ENCODE measurements around the gene RGS9BP.

RGS9BP gene

DNA sequence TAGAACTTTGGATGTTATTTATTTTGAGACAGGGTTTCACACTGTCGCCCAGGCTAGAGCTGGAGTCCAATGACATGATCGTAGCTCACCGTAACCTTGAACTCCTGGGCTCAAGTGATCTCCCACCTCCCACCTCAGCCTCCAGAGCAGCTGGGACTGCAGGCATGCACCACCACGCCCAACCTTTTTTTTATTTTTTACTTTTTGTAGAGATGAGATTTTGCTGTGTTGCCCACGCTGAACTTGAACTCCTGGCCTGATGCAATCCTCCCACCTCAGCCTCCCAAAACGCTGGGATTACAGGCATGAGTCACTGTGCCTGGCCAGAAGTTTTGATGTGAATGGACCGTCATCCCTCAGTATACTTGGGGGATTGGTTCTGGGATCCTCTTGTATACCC is 14.3 kb upstream of the RGS9BP start:
- TF ChIP-seq CTCF (conservative IDR thresholded peaks at IDR 0.05; ENCODE audit: low read depth): no peak
- POLR2A ChIA-PET (ENCODE audit: low non-redundant PET): no interaction called here
- CTCF ChIA-PET: no interaction called here
- no peak for DNase-seq (ENCODE audit: low spot score)
- 0 out of 2 replicates have a peak overlapping the region, but pooled peaks have one; percentile 17 for H3K27ac ChIP-seq

DNA sequence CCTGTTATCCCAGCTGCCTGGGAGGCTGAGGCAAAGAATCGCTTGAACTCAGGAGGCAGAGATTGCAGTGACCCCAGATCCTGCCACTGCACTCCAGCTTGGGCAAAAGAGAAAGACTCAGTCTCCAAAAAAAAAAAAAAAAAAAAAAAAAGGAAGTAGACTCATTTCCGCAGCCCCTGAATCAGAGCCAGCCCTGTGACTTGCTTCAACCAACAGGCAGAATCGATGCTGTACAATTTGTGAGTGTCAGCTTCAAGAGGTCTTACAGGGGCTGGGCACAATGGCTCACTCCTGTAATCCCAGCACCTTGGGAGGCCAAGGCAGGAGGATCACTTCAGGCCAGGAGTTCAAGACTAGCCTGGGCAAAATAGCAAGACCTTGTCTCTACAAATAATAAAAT is 13.5 kb upstream of the RGS9BP start:
- DNase-seq (ENCODE audit: low spot score): no peak
- H3K27ac ChIP-seq: no peak overlapping the region
- CTCF ChIA-PET: interaction anchor here (0.6 to 0.7 kb wide), 2 partner anchors 8 to 68 kb away, joined by 5 to 6 read pairs; no protein-coding TSS in a partner anchor
- no peak for TF ChIP-seq CTCF (conservative IDR thresholded peaks at IDR 0.05; ENCODE audit: low read depth)
- POLR2A ChIA-PET (ENCODE audit: low non-redundant PET): interaction anchor here (0.7 kb wide), 1 partner anchor 13 kb away, joined by 10 read pairs; the partner anchor contains the start of gene RGS9BP

GRCh38 chr19:32666084-32666483 is 9.6 kb upstream of the RGS9BP start:
- ChIA-PET POLR2A (ENCODE audit: low non-redundant PET) (no interaction called here), CTCF (no interaction called here)
- DNase-seq (ENCODE audit: low spot score): no peak
- TF ChIP-seq CTCF (conservative IDR thresholded peaks at IDR 0.05; ENCODE audit: low read depth): no peak
- H3K27ac ChIP-seq: no peak overlapping the region

GRCh38 chr19:32669310-32669709 is 6.3 kb upstream of the RGS9BP start:
- ChIA-PET CTCF (no interaction called here), POLR2A (ENCODE audit: low non-redundant PET) (interaction anchor here (0.7 kb wide), 1 partner anchor 409 kb away, joined by 8 read pairs; no protein-coding TSS in a partner anchor)
- no peak overlapping the region for H3K27ac ChIP-seq
- TF ChIP-seq CTCF (conservative IDR thresholded peaks at IDR 0.05; ENCODE audit: low read depth): no peak
- DNase-seq (ENCODE audit: low spot score): no peak

- DNase-seq (ENCODE audit: low spot score): no peak
- ChIA-PET CTCF (no interaction called here), POLR2A (ENCODE audit: low non-redundant PET) (no interaction called here)
- no peak for TF ChIP-seq CTCF (conservative IDR thresholded peaks at IDR 0.05; ENCODE audit: low read depth)
- H3K27ac ChIP-seq: no peak overlapping the region
Measured at GRCh38 chr19:32671883-32672593, 3.6 kb upstream of the RGS9BP start.

GRCh38 chr19:32672841-32673240 is 2.8 kb upstream of the RGS9BP start:
- no peak overlapping the region for H3K27ac ChIP-seq
- CTCF ChIA-PET: no interaction called here
- TF ChIP-seq CTCF (conservative IDR thresholded peaks at IDR 0.05; ENCODE audit: low read depth): no peak
- POLR2A ChIA-PET (ENCODE audit: low non-redundant PET): no interaction called here
- DNase-seq (ENCODE audit: low spot score): no peak
